A673 (cell line): Measurements from ENCODE around the gene RASSF10. TPM values are rescaled to one million over a fixed set of nuclear protein-coding genes. Genes with fewer than 3 reads are reported as not detected.

ENCODE experiments used
- BruUV-seq: library from RNA; stranded (reverse); fragments of 400-500 nt; replicated peaks from 2 replicates; lab custom pipeline; 2021; lab: Mats Ljungman, UMichigan
- CTCF ChIA-PET: fragments of 300-600 bp; sonication (Branson Sonifier 250); formaldehyde crosslinking; loops from one replicate; lab custom pipeline; 2022; ENCODE audit warnings: antibody characterized with exemption; lab: Charles Lee
- POLR2A ChIA-PET: fragments of 300-600 bp; sonication (Branson Sonifier 250); formaldehyde crosslinking; loops from one replicate; lab custom pipeline; 2022; ENCODE audit warnings: antibody characterized with exemption; ENCODE audit not compliant: low non-redundant PET; lab: Charles Lee
- DNase-seq: peaks from one replicate; pipeline ENCODE4 v3.0.0-alpha.2; 2015; ENCODE audit warnings: low spot score
- H3K27ac ChIP-seq: fragments of 200-600 bp; sonication (generic); 2 replicates; pipeline ENCODE4 v1.5.1; 2016; ENCODE audit warnings: mixed run types, low read depth, mild to moderate bottlenecking, mixed read lengths, antibody characterized with exemption, low read length; ENCODE audit not compliant: poor library complexity, severe bottlenecking
- H3K27me3 ChIP-seq: fragments of 200-600 bp; sonication (generic); replicated peaks from 2 replicates; pipeline ENCODE4 v1.6.1; 2017; ENCODE audit warnings: mixed run types, low read depth, mild to moderate bottlenecking, mixed read lengths, antibody characterized with exemption, low read length; ENCODE audit not compliant: insufficient read depth, poor library complexity
- H3K36me3 ChIP-seq: fragments of 200-600 bp; sonication (generic); 2 replicates; pipeline ENCODE4 v1.6.1; 2016; ENCODE audit warnings: mixed run types, mild to moderate bottlenecking, mixed read lengths, antibody characterized with exemption, low read length; ENCODE audit not compliant: insufficient read depth, poor library complexity, severe bottlenecking
- H3K4me1 ChIP-seq: fragments of 200-600 bp; sonication (generic); 2 replicates; pipeline ENCODE4 v1.6.1; 2017; ENCODE audit warnings: mixed run types, mild to moderate bottlenecking, mixed read lengths, antibody characterized with exemption, low read length; ENCODE audit not compliant: insufficient read depth, poor library complexity, severe bottlenecking
- H3K4me3 ChIP-seq: fragments of 200-600 bp; sonication (generic); 2 replicates; pipeline ENCODE4 v1.5.1; 2016; ENCODE audit warnings: low read depth, mixed run types, mild to moderate bottlenecking, mixed read lengths, low read length; ENCODE audit not compliant: poor library complexity, severe bottlenecking
- H3K9me3 ChIP-seq: fragments of 200-600 bp; sonication (generic); 2 replicates; pipeline ENCODE4 v1.6.1; 2016; ENCODE audit warnings: mixed run types, low read depth, mild to moderate bottlenecking, mixed read lengths, antibody characterized with exemption, low read length; ENCODE audit not compliant: poor library complexity, severe bottlenecking
- EZH2 ChIP-seq: fragments of 200-600 bp; sonication (generic); IDR thresholded peaks from 2 replicates; pipeline ENCODE4 v1.6.1; 2017; ENCODE audit warnings: borderline replicate concordance, low read depth, mild to moderate bottlenecking, mixed read lengths, antibody characterized with exemption, low read length; ENCODE audit not compliant: poor library complexity, severe bottlenecking
- intact Hi-C: fragments of 100-400 bp; cut with micrococcal nuclease; formaldehyde crosslinking; loops from one replicate; pipeline ENCODE4 v1.10.0; 2022; ENCODE audit not compliant: unreplicated experiment
- total RNA-seq: library from RNA; stranded (reverse); gene quantifications from 2 replicates; pipeline ENCODE4 v1.2.3, GENCODE V29; 2021
- TF ChIP-seq, protein P1 (sequence below): fragments of 300-800, 200-600 bp; sonication (generic); conservative IDR thresholded peaks from 2 replicates; pipeline ENCODE4 v1.5.1; 2017; ENCODE audit warnings: low read depth, mild to moderate bottlenecking, antibody characterized with exemption, low read length, moderate library complexity, mixed read lengths

The RASSF10 gene
- total RNA-seq, 1 experiment from 2014 or later, result 0.15 TPM

DNA sequence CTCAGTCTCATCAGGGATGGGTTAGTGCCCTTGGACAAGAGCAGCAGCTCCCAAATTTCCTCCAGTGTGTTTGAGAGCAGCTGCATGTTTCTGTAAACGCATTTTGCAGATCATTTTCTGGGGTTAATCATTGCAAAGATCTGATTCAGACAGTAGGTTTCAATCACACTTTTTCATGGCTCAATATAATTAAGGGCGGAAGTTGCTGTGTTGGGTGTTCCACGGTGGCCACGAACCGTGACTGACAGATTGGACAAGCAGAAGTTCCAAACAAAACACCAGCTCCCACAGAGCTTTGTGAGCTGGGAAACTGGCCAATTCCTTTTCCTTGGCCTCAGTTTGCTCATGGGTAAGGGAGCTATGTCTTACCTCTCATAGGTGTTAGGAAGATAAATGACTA lies 8.4 kb upstream of the RASSF10 start:
- H3K4me1 ChIP-seq, result no peaks in the 10 kb centered on the region
- ChIA-PET POLR2A (no interaction called here), CTCF (no interaction called here)
- TF ChIP-seq EZH2, result no peak
- TF ChIP-seq, protein P1, sequence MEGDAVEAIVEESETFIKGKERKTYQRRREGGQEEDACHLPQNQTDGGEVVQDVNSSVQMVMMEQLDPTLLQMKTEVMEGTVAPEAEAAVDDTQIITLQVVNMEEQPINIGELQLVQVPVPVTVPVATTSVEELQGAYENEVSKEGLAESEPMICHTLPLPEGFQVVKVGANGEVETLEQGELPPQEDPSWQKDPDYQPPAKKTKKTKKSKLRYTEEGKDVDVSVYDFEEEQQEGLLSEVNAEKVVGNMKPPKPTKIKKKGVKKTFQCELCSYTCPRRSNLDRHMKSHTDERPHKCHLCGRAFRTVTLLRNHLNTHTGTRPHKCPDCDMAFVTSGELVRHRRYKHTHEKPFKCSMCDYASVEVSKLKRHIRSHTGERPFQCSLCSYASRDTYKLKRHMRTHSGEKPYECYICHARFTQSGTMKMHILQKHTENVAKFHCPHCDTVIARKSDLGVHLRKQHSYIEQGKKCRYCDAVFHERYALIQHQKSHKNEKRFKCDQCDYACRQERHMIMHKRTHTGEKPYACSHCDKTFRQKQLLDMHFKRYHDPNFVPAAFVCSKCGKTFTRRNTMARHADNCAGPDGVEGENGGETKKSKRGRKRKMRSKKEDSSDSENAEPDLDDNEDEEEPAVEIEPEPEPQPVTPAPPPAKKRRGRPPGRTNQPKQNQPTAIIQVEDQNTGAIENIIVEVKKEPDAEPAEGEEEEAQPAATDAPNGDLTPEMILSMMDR, result no peak
- no peaks in the 10 kb centered on the region for H3K36me3 ChIP-seq
- no peak for DNase-seq
- no TSS peak for BruUV-seq
- intact Hi-C loops, result no loop called here
- H3K4me3 ChIP-seq, result no peak overlapping the region
- H3K27ac ChIP-seq, result no peak overlapping the region
- peaks cover 37% of the 10 kb centered on the region for H3K27me3 ChIP-seq
- H3K9me3 ChIP-seq, result no peaks in the 10 kb centered on the region

DNA sequence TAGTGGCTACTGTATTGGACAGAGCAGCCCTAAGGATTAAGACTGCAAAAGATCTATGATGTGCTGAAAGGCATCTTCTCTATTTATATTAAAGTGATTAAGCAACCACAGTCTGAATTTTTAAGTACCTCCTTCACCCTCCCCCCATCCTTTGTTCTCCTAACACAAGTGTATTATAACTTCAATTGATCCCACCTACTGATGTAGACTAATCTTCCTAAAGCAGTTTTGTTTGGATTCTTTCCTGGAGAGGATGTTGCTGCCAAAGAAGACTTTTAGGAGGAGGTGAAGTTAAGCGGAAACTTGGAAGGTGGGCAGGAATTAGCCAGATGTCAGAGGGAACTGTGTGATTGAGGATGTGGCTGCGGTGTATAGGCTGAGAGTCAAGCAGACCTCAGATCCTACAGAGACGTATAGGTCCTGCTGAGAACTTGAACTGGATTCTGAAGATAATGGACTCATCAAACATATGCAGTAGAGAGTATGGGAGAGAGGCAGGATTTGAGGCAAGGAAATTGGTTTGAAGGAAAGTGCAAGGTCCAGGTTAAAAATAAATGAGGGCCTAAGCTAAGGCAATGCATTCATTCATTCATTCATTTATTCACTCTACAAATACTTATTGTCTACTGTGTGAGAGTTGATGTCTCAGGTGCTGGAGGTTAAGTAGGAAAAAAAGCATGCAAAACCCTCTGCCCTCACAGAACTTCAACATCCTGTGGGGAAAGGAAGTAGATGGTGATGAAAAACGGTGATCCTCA lies 5.2 kb upstream of the RASSF10 start:
- intact Hi-C loops, result no loop called here
- no peaks in the 10 kb centered on the region for H3K36me3 ChIP-seq
- H3K27ac ChIP-seq, result no peak overlapping the region
- H3K9me3 ChIP-seq, result no peaks in the 10 kb centered on the region
- CTCF ChIA-PET, result no interaction called here
- TF ChIP-seq EZH2, result no peak
- TF ChIP-seq, protein P1, result no peak
- H3K27me3 ChIP-seq, result peaks cover 69% of the 10 kb centered on the region
- no peak overlapping the region for H3K4me3 ChIP-seq
- no TSS peak for BruUV-seq
- POLR2A ChIA-PET, result no interaction called here
- DNase-seq, result no peak
- H3K4me1 ChIP-seq, result no peaks in the 10 kb centered on the region

DNA sequence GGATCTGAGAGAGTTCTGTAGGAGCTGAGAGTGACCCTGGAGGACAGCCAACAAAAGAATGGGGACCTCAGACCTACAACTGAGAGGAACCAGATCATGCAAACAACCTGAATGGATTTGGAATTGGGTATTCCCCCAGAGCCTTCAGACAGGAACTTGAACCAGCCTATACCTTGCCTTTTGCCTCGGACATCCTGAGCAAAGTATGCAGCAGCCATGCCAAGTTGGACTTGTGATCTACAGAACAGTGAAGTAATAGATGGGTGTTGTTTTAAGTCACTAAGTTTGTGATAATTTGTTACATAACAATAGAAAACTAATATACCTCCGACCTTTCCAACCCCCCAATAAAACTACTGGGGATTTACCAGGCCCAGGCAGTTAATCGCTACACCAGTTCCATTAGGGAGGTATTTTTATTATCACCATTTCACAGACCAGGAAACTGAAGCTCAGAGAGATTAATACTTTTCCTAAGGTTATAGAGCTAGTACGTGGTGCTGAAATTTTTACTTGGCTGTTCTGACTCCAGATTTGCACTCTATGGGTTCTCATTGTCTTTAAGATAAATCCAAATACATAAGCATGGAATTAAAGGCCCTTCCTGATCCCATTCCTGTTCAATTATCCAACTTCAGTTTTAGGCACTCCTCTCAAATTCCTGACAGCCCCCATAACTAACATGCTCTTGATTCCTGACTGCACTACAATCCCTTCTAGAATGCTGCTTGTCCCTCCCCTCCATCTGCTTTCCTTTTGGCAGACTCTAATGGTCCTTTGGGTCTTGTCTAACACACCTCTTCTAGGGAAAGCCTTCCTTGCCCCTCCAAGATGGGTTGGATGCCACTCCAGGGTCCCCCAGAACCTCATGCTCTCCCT lies 1.7 kb upstream of the RASSF10 start:
- ChIA-PET CTCF (no interaction called here), POLR2A (no interaction called here)
- DNase-seq, result no peak
- no peaks in the 10 kb centered on the region for H3K4me1 ChIP-seq
- BruUV-seq, result no TSS peak
- H3K9me3 ChIP-seq, result no peaks in the 10 kb centered on the region
- no peak overlapping the region for H3K27ac ChIP-seq
- H3K4me3 ChIP-seq, result no peak overlapping the region
- H3K27me3 ChIP-seq, result peaks cover 96% of the 10 kb centered on the region
- no peaks in the 10 kb centered on the region for H3K36me3 ChIP-seq
- no peak for TF ChIP-seq EZH2
- TF ChIP-seq, protein P1, result no peak
- intact Hi-C loops, result no loop called here
